Esophagus (tissue), 2 donors: ENCODE results near the gene IL17B. TPM values are rescaled to one million over a fixed set of nuclear protein-coding genes. Genes with fewer than 3 reads are reported as not detected.
A peak's percentile ranks its signal among the peaks of the same experiment; 100 is the strongest.

ENCODE experiments used
- H3K27ac ChIP-seq, 2 donors: one replicate each; pipeline ENCODE4 v1.5.1; 2013; ENCODE audit warnings: low read depth in 2 of 2, mild to moderate bottlenecking in 2 of 2, inconsistent platforms in 1 of 2, low read length in 1 of 2, moderate library complexity in 1 of 2
- H3K27me3 ChIP-seq, 2 donors: one replicate each; pipeline ENCODE4 v1.6.1; 2013; ENCODE audit warnings: low read length in 2 of 2, control low read depth in 1 of 2, mild to moderate bottlenecking in 1 of 2; ENCODE audit not compliant: insufficient read depth in 2 of 2, control insufficient read depth in 1 of 2
- H3K36me3 ChIP-seq, 2 donors: one replicate each; pipeline ENCODE4 v1.6.1; 2013; ENCODE audit warnings: low read length in 1 of 2; ENCODE audit not compliant: control insufficient read depth in 2 of 2, insufficient read depth in 2 of 2
- H3K4me1 ChIP-seq, 2 donors: one replicate each; pipeline ENCODE4 v1.6.1; 2013; ENCODE audit warnings: low read length in 1 of 2; ENCODE audit not compliant: control insufficient read depth in 2 of 2, insufficient read depth in 2 of 2
- H3K4me3 ChIP-seq, 2 donors: one replicate each; pipeline ENCODE4 v1.5.1; 2013; ENCODE audit warnings: low read length in 2 of 2, mild to moderate bottlenecking in 2 of 2, low read depth in 1 of 2, moderate library complexity in 1 of 2
- H3K9me3 ChIP-seq, 2 donors: one replicate each; pipeline ENCODE4 v1.6.1; 2013; ENCODE audit warnings: mild to moderate bottlenecking in 2 of 2, low read depth in 1 of 2, low read length in 1 of 2, moderate library complexity in 1 of 2; ENCODE audit not compliant: control insufficient read depth in 2 of 2, insufficient read depth in 1 of 2
- WGBS, 2 donors: extraction: QIAGEN DNeasy Blood & Tissue Kit; methylation state at CpG; one replicate each; pipeline ENCODE4 v1.1.7; 2013; 5-methylcytosine and 5-hydroxymethylcytosine counted together
- polyA plus RNA-seq, 2 donors: library from polyadenylated mRNA; stranded (reverse); fragments of 200-250 nt; gene quantifications; one replicate each; pipeline ENCODE4 v1.2.3, GENCODE V29; 2013
- donor health status: healthy with polysubstance abuse.
- donor health status: Bipolar disorder and iron deficiency.

The IL17B gene
- polyA plus RNA-seq, 2 donors = 1.4 TPM

DNA sequence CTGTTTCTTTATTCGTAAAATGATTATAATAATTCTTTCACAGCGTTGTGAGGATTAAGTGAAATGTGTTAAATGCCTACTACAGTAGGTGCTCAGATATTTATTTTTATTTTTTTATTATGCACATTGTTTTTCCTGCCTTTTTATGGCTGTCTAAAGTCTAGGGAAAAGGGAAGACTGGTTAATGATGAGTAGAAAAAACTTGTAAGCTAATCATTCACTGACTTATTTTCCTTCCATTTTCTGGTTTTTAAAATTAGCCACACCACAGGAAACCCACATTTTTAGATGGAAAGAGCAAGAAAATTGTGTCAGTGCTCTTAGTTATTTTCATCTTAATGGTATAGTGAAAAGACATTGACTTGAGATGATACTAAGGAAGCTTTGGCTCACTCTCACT is 25.2 kb downstream of the IL17B start:
- Histone ChIP-seq H3K36me3 (peaks cover 2 to 9% of the 10 kb centered on the region in 2 donors), H3K27me3 (no peaks in the 10 kb centered on the region), H3K27ac (no peak overlapping the region), H3K9me3 (no peaks in the 10 kb centered on the region), H3K4me3 (no peak overlapping the region), H3K4me1 (peaks cover 0 to 5% of the 10 kb centered on the region in 2 donors)
- 88 to 89% methylated on average over 2 of the region's 2 CpGs for WGBS, 2 donors

DNA sequence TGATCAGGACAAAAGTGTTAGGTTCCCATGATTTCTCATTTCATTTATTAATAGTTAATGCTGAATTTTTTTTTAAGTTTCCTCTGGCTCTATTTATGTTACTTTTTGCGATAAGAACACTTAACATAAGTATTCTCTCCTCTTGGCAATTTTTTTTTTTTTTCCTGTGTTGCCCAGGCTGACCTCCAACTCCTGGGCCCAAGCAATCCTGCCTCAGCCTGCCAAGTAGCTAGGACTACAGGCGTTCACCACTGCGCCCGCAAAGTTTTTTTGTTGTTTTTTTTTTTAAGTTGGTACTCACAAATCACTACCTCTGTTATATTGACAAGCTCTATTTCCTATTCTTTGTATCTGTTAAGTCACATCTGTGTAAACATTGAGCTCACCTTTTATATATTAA is 26.9 kb downstream of the IL17B start:
- H3K27ac ChIP-seq = no peak overlapping the region
- H3K4me1 ChIP-seq = no peaks in the 10 kb centered on the region
- H3K4me3 ChIP-seq = no peak overlapping the region
- no peaks in the 10 kb centered on the region for H3K9me3 ChIP-seq
- WGBS, 2 donors = 77 to 86% methylated on average over 4 of the region's 4 CpGs
- H3K36me3 ChIP-seq = peaks cover 2 to 10% of the 10 kb centered on the region in 2 donors
- no peaks in the 10 kb centered on the region for H3K27me3 ChIP-seq

DNA sequence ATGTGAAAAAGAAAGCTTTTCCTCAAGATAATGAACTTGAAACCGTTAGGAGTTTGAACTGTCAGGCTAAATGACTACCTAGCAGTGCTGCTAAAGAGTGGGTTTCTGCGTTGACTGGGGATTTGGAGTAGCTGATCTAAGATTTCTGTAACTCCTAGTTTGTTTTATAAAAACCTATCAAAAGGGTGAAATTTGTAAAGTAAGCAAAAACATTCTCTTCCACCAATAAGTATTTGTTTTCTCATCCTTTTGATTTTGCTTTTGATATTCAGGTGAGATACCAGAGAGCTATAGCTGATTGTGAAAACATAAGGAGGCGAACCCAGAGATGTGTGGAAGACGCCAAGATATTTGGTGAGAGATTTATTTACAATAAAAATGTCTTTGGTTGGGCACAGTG is 29.7 kb downstream of the IL17B start:
- H3K9me3 ChIP-seq = no peaks in the 10 kb centered on the region
- H3K27ac ChIP-seq = no peak overlapping the region
- 79 to 92% methylated on average over 4 of the region's 4 CpGs for WGBS, 2 donors
- H3K36me3 ChIP-seq = peaks cover 2 to 10% of the 10 kb centered on the region in 2 donors
- no peak overlapping the region for H3K4me3 ChIP-seq
- H3K27me3 ChIP-seq = no peaks in the 10 kb centered on the region
- no peaks in the 10 kb centered on the region for H3K4me1 ChIP-seq

DNA sequence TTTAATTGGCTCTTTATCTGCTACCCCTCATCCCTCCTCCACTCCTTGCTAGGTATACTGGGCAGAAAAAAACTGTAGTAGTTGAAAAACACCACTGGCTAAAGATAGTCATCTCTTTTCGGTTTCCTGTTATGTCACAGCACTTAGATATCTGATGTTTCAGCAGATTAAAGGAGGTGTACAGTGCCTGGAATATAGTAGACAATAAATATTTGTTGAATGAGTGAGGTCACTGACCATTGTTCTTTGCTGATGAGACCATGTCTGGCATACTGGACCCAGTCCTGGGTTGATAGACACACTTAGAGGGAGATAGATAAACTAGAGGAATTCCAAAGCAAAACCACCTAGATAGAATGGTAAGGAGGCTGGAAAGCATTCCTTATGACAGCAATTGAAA is 30.6 kb downstream of the IL17B start:
- Histone ChIP-seq H3K4me3 (no peak overlapping the region), H3K27ac (peak overlapping the region in 1 of 2 donors; percentile 13), H3K4me1 (no peaks in the 10 kb centered on the region), H3K9me3 (no peaks in the 10 kb centered on the region), H3K36me3 (peaks cover 2 to 10% of the 10 kb centered on the region in 2 donors), H3K27me3 (no peaks in the 10 kb centered on the region)
- 70 to 82% methylated on average over 1 of the region's 1 CpG for WGBS, 2 donors

DNA sequence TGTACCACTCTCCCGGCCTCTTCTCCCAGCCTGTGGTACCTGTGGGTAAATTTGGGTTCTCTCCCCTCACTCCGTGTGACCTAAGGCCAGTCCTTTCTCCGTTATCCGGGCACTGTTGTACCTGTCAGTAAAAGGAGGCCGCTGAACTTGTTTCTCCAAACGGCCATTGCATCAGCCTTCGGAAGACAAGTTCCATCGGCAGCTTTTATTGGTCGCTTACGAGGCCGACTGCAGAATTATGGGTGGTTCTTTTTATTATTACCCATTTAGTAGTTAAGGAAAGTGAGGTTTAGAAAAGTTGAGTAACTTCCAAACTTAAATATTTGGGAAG is 33.2 kb downstream of the IL17B start:
- Histone ChIP-seq H3K27me3 (no peaks in the 10 kb centered on the region), H3K36me3 (peaks cover 0 to 8% of the 10 kb centered on the region in 2 donors), H3K4me1 (no peaks in the 10 kb centered on the region), H3K27ac (peak overlapping the region; percentile 77 to 92), H3K9me3 (no peaks in the 10 kb centered on the region), H3K4me3 (peak overlapping the region; percentile 77 to 91)
- 1 to 2% methylated on average over 11 of the region's 11 CpGs for WGBS, 2 donors

DNA sequence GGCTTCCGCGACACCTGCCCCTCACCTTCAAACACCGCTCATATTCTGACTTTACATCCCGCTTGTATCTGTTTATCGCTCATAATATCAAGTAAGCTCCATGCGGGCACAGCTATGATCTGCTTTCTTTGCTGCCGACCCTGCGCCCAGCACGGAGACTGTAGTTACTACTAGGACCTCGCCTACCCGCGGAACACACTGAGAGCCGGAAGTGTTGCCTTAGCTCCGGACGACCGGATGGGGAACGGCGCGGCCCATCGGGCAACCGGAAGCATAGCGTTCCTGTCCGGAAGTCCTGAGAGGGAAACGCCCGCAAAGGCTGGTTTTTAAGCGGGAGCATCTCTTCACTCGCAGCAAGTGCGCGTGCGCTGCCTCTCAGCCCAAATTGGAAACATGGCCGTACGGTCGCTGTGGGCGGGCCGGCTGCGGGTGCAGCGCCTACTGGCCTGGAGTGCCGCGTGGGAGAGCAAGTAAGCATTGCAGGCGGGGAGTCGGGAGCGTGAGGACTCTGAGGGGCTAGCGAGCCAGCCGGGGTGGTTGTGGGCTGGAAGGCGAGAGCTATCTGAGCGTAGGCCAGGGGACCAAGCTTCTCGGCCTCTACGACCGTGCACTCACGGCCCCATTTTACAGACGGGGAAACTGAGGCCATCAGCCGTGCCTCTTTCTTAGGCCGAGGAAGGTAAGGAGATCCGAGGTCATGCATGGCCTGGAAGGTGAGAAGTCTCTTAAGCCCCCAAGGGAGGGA is 33.8 kb downstream of the IL17B start, which contains the start of gene GRPEL2:
GRPEL2 (plus strand) TSS at position 353 of the 745 bp plus-strand sequence; CDS start at position 394, 41 bp downstream.
- 1% methylated on average over 54 of the region's 54 CpGs for WGBS, 2 donors

DNA sequence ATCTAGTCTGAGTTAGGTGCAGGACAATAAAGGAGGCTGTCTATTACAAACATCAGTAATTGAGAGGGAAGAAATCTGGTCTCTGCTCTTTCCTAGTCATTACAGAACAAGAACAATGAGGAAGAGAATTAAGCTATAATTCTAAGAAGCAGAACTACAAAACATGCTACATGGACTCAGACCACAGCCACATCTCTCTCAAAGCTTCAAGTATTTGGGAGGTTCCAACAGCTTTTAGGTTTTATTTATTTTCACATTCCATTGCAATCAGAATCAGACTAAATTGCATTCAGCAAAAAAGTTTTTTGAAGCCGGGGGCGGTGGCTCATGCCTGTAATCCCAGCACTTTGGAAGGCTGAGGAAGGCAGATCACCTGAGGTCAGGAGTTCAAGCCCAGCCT is 34.9 kb downstream of the IL17B start:
- H3K9me3 ChIP-seq = no peaks in the 10 kb centered on the region
- H3K4me1 ChIP-seq = no peaks in the 10 kb centered on the region
- no peak overlapping the region for H3K27ac ChIP-seq
- no peak overlapping the region for H3K4me3 ChIP-seq
- 72 to 78% methylated on average over 2 of the region's 2 CpGs for WGBS, 2 donors
- H3K27me3 ChIP-seq = no peaks in the 10 kb centered on the region
- peaks cover 0 to 2% of the 10 kb centered on the region in 2 donors for H3K36me3 ChIP-seq

More for the DNA sequence above, 33.8 kb downstream of the IL17B start, which contains the start of gene GRPEL2:
- H3K36me3 ChIP-seq = peaks cover 0 to 4% of the 10 kb centered on the region in 2 donors
- no peaks in the 10 kb centered on the region for H3K4me1 ChIP-seq
- H3K4me3 ChIP-seq = peak within 1 kb of the TSS; percentile 77 to 91
- no peaks in the 10 kb centered on the region for H3K27me3 ChIP-seq
- H3K27ac ChIP-seq = peak within 1 kb of the TSS; percentile 82 to 92
- no peaks in the 10 kb centered on the region for H3K9me3 ChIP-seq

DNA sequence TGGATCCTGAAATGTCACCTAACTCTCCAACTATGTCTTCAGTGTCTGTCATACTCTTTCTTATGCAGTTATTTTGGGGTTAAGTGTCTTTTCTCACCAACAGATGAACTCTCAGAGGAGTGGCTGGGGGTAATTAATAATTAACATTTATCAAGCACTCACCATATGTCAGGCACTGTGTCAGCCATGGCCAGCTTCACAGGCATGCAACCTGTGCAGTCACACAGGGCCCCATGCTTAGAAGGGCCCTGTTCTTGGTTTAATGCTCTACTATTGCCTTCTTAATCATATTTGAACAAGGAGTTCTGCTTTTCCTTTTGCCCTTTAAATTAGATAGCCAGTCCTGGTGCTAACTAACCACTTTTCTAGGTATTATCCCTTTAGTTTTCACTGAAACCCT is 37.2 kb downstream of the IL17B start:
- Histone ChIP-seq H3K4me1 (peaks cover 0 to 2% of the 10 kb centered on the region in 2 donors), H3K36me3 (no peaks in the 10 kb centered on the region), H3K27me3 (no peaks in the 10 kb centered on the region), H3K27ac (no peak overlapping the region), H3K9me3 (no peaks in the 10 kb centered on the region), H3K4me3 (no peak overlapping the region)

DNA sequence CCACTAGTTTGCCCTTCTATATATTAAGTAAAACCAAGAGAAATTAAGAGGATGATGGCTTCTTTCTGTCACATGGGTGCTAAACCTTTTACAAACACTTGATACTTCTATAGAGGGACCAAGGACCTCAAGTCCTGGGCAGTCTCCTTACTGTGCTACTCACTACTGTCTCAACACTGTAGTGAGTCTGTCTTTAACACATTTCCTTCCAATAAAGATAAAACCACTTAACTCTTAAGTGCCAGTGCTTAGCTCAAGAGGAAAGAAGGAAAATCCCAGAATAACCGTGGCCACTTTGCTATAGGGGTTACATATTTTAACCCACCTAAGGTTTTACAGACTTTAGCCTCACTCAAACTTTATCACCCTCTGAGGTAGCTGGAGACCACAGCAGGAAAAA is 38.2 kb downstream of the IL17B start:
- no peak overlapping the region for H3K4me3 ChIP-seq
- WGBS, 2 donors = 63 to 85% methylated on average over 1 of the region's 1 CpG
- no peaks in the 10 kb centered on the region for H3K9me3 ChIP-seq
- no peaks in the 10 kb centered on the region for H3K36me3 ChIP-seq
- H3K27ac ChIP-seq = no peak overlapping the region
- peaks cover 0 to 2% of the 10 kb centered on the region in 2 donors for H3K4me1 ChIP-seq
- no peaks in the 10 kb centered on the region for H3K27me3 ChIP-seq

DNA sequence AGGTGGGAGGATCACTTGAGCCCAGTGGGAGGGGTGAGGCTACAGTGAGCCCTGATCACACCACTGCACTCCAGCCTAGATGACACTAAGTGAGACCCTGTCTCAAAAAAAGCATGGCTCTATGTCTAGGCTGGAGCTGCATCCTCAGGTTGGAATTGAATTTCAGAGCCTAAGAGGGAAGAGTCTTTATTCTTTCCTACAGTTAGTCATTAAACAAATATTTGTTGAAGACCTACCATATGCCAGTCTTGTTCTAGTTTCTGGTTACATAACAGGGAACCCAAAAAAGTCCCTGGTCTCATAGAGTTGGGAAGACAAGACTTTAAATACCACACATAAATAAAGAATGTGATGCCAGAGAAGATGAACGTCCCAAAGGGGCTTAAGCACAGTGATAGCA is 40.7 kb downstream of the IL17B start:
- H3K27me3 ChIP-seq = no peaks in the 10 kb centered on the region
- 41 to 72% methylated on average over 1 of the region's 1 CpG for WGBS, 2 donors
- no peaks in the 10 kb centered on the region for H3K9me3 ChIP-seq
- peaks cover 0 to 2% of the 10 kb centered on the region in 2 donors for H3K4me1 ChIP-seq
- no peak overlapping the region for H3K27ac ChIP-seq
- H3K36me3 ChIP-seq = no peaks in the 10 kb centered on the region
- no peak overlapping the region for H3K4me3 ChIP-seq
